Memory B cell (primary cell): ENCODE data around the gene RPS6KC1.
"Not testable (repeated sequence)": the region's sequence is repeated elsewhere in the genome, so short reads cannot be mapped to it uniquely, and the experiment has no call there.

ENCODE experiments used
- ATAC-seq: fragments of 150-1000 bp; cut with Tn5 transposase; 2 replicates; pipeline ENCODE4 v1.10.0; 2021; ENCODE audit warnings: low read depth, mild to moderate bottlenecking, moderate library complexity
- DNase-seq, 2 donors: peaks; one replicate each; pipeline ENCODE4 v3.0.0; 2022; ENCODE audit warnings: low spot score in 2 of 2
- H3K27ac Mint-ChIP-seq: one replicate; pipeline ENCODE4 v1.8.0; 2022; ENCODE audit warnings: mild to moderate bottlenecking, moderate library complexity, mixed read lengths
- H3K27me3 Mint-ChIP-seq: one replicate; pipeline ENCODE4 v1.8.0; 2022; ENCODE audit warnings: mixed read lengths
- H3K36me3 Mint-ChIP-seq: one replicate; pipeline ENCODE4 v1.8.0; 2022; ENCODE audit warnings: mild to moderate bottlenecking, mixed read lengths
- H3K4me1 Mint-ChIP-seq: one replicate; pipeline ENCODE4 v1.8.0; 2022; ENCODE audit warnings: mixed read lengths
- H3K4me3 Mint-ChIP-seq: one replicate; pipeline ENCODE4 v1.8.0; 2022; ENCODE audit warnings: mild to moderate bottlenecking, moderate library complexity, mixed read lengths
- H3K9me3 Mint-ChIP-seq: one replicate; pipeline ENCODE4 v1.8.0; 2022; ENCODE audit warnings: mixed read lengths

Gene RPS6KC1

GRCh38 chr1:213045321-213046226, 5.5 kb upstream of the RPS6KC1 start:
- H3K36me3 Mint-ChIP-seq, DNase-seq, H3K4me3 Mint-ChIP-seq, H3K27ac Mint-ChIP-seq, H3K27me3 Mint-ChIP-seq, H3K9me3 Mint-ChIP-seq, H3K4me1 Mint-ChIP-seq, ATAC-seq: not testable (repeated sequence)

- ATAC-seq, result no peak
- Mint-ChIP-seq H3K4me1 (peaks cover 15% of the 10 kb centered on the region), H3K27ac (no peak overlapping the region), H3K36me3 (peaks cover 8% of the 10 kb centered on the region), H3K4me3 (no peak overlapping the region), H3K9me3 (peaks cover 4% of the 10 kb centered on the region), H3K27me3 (peaks cover 3% of the 10 kb centered on the region)
- no peak for DNase-seq
Measured at GRCh38 chr1:213049232-213049631, 1.8 kb upstream of the RPS6KC1 start.

DNA sequence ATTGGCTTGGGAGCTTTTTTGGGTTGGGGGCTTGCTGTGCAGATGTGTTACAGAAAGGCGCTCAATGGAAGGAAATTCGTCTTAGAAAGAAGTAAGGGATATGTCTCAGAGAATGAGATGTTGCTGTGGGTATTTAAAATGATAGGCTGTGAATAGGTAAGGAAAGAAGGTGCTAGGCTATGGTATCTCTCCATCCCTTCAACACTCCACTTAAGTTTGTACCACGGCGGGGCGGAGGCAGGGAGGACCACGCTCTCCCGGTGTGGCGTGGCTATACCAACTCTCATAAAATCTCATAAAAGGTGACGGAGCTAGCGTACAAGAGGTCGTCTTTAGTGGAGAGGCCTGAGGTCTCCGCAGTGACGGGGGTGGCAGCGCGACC, 305 bp upstream of the RPS6KC1 start:
- Mint-ChIP-seq H3K36me3 (peaks cover 8% of the 10 kb centered on the region), H3K4me3 (peak overlapping the region; percentile 96), H3K9me3 (peaks cover 4% of the 10 kb centered on the region), H3K4me1 (peaks cover 15% of the 10 kb centered on the region), H3K27me3 (peaks cover 3% of the 10 kb centered on the region), H3K27ac (peak overlapping the region; percentile 88)
- ATAC-seq (peak; percentile 35), DNase-seq (no peak)

DNA sequence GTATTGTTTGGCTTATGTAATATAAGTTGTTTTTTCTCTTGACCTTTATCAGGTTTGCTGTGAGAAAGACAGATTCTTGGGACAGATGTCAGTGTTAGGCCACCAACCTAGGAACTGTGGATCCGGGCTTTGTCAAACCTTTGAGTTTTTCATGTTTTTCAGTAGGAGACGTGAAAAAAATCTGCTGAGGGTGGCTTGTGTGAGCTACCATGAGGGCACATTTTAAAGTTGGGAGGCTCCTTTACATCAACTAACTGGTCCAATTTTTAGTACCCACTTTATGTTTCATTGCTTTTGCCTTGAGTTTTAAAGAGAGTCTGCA, 801 bp downstream of the RPS6KC1 start:
- DNase-seq, result no peak
- peaks cover 2% of the 10 kb centered on the region for H3K27me3 Mint-ChIP-seq
- peaks cover 18% of the 10 kb centered on the region for H3K4me1 Mint-ChIP-seq
- H3K36me3 Mint-ChIP-seq, result peaks cover 8% of the 10 kb centered on the region
- H3K4me3 Mint-ChIP-seq, result peak overlapping the region; percentile 96
- no peak for ATAC-seq
- H3K9me3 Mint-ChIP-seq, result peaks cover 4% of the 10 kb centered on the region
- H3K27ac Mint-ChIP-seq, result peak overlapping the region; percentile 88

DNA sequence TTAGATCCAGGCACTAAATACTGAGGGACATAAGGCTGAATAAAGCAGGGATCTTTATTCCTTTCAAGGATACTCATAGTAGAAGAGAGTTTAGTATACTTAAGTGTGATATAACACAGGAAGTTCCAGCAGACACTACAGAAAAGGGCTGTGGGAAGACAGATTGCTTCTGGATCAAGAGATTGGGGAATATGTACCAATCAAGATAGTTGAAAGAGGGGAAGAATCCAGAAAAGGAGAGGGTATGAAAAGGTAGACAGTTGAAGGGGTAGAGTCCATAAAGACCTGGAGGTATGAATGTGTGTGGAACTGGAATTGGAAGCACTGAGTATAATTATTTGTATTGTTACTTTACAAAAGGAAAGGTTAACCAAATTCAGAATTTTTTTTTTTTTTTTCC, 2.4 kb downstream of the RPS6KC1 start:
- Mint-ChIP-seq H3K4me1 (peaks cover 22% of the 10 kb centered on the region), H3K9me3 (peaks cover 4% of the 10 kb centered on the region), H3K36me3 (peaks cover 6% of the 10 kb centered on the region), H3K27ac (no peak overlapping the region), H3K27me3 (no peaks in the 10 kb centered on the region), H3K4me3 (no peak overlapping the region)
- ATAC-seq, result no peak
- no peak for DNase-seq

DNA sequence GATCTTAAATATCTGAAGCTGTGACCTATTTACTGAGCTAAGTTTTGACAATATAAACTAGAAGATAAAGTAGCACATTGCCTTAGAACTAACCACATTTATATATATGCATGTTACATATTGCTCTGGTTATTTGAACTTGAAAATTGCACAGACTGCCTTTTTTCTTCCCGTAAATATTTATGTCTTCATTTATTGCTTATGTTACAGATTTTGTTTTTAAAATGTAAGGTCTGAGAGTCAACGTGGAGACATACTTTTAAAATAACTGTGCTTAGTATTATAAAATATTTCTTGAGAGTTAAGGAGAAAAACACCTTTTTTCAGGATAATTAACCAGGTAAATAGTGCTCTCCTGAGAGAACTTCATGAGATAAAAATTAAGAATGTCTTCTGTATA, 3.1 kb downstream of the RPS6KC1 start:
- H3K27me3 Mint-ChIP-seq, result no peaks in the 10 kb centered on the region
- peaks cover 6% of the 10 kb centered on the region for H3K36me3 Mint-ChIP-seq
- no peak for ATAC-seq
- peaks cover 22% of the 10 kb centered on the region for H3K4me1 Mint-ChIP-seq
- H3K9me3 Mint-ChIP-seq, result peaks cover 4% of the 10 kb centered on the region
- DNase-seq, result no peak
- H3K4me3 Mint-ChIP-seq, result no peak overlapping the region
- no peak overlapping the region for H3K27ac Mint-ChIP-seq

DNA sequence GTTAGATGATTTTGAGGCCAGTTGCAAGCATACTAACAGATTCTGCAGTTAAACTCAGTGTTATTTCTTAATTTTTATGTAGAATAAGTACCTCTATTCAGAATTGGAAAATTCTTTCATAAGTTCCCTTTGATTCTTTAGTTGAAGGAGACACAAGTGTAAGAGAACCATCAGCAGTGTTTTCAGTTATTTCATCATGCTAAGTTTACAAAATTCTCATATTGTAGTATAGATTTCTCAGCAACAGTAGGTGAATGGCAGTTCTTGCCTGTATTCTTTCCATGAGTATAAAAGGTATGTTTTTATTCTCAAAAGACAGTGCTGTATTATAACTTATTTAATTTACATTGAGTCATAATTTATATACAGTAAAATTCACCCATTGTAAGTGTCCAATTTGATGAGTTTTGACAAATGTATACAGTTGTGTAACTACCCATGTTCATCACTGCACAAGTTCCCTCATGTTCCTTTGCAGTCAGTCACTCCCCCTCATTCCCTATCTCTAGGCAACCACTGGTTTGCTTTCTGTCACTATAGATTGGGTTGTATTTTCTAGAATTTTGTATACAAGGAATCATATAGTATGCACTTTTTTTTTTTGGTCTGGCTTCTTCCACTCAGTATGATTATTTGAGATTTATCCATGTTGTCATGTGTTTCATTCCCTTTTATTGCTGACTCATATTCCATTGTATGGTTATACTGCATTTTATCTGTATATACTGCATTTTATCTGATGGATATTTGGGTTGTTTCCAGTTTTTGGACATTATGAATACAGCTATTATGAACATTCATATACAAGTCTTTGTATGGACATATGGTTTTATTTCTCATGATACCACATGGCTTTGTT, 3.9 kb downstream of the RPS6KC1 start:
- Mint-ChIP-seq H3K4me1 (peaks cover 22% of the 10 kb centered on the region), H3K36me3 (peaks cover 8% of the 10 kb centered on the region), H3K27ac (no peak overlapping the region), H3K27me3 (no peaks in the 10 kb centered on the region), H3K4me3 (no peak overlapping the region), H3K9me3 (peaks cover 4% of the 10 kb centered on the region)
- DNase-seq (no peak), ATAC-seq (no peak)

DNA sequence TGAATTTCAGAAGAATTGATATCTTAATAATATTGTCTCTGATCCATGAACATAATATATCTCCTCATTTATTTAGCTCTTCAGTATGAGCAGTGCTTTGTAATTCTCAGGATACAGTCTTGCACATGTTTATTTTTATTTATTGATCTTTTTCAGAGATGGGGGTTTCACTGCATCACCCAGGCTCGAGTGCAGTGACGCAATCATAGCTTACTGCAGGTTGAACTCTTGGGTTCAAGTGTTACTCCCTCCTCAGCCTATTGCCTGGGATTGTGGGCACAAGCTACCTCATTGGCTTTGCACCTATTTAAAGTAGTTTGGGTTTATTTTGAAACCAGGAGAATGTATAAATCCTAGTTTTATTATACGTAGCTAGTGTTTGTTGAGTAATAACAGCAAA, 4.7 kb downstream of the RPS6KC1 start:
- H3K4me3 Mint-ChIP-seq, result no peak overlapping the region
- H3K27ac Mint-ChIP-seq, result no peak overlapping the region

DNA sequence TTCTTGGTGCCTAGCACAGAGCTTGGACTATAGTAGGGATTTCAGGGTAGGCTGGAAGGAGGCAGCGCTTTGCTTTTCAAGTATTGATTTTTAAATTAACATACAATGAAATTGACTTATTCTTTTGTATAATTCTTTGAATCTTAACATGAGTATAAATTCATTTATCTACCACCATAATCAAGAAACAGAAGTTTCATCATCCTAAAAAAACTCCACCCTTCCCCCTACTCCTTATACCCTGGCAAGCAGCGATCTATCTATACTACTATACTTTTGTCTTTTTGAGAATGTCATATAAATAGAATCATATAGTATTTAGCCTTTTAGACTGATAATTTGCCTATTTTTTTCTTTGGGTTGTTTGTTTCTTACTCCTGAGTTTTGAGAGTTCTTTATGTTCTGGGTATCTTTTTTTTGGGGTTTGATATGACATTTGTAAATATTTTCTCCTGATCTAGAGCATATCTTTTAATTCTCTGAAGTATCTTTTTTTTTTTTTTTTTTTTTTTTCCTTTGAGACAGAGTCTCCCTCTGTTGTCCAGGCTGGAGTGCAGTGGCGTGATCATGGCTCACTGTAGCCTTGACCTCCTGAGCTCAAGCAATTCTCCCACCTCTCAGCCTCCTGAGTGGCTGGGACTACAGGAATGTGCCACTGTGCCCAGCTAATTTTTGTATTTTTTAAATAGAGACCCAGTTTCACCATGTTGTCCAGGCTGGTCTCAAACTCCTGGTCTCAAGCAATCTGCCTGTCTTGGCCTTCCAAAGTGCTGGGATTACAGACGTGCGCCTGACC, 6.4 kb downstream of the RPS6KC1 start:
- H3K4me1 Mint-ChIP-seq, result peaks cover 16% of the 10 kb centered on the region
- no peak overlapping the region for H3K4me3 Mint-ChIP-seq
- ATAC-seq (no peak), DNase-seq (no peak)
- no peaks in the 10 kb centered on the region for H3K27me3 Mint-ChIP-seq
- no peaks in the 10 kb centered on the region for H3K9me3 Mint-ChIP-seq
- H3K27ac Mint-ChIP-seq, result no peak overlapping the region
- peaks cover 3% of the 10 kb centered on the region for H3K36me3 Mint-ChIP-seq

More for the DNA sequence above, 4.7 kb downstream of the RPS6KC1 start:
- Mint-ChIP-seq H3K27me3 (no peaks in the 10 kb centered on the region), H3K36me3 (peaks cover 4% of the 10 kb centered on the region), H3K4me1 (peaks cover 18% of the 10 kb centered on the region), H3K9me3 (no peaks in the 10 kb centered on the region)
- DNase-seq (no peak), ATAC-seq (no peak)

GRCh38 chr1:213060836-213061235, 9.8 kb downstream of the RPS6KC1 start:
- H3K4me1 Mint-ChIP-seq, result peaks cover 16% of the 10 kb centered on the region
- H3K4me3 Mint-ChIP-seq, result no peak overlapping the region
- ATAC-seq (no peak), DNase-seq (no peak)
- no peak overlapping the region for H3K27ac Mint-ChIP-seq
- H3K36me3 Mint-ChIP-seq, result peaks cover 2% of the 10 kb centered on the region
- H3K27me3 Mint-ChIP-seq, result no peaks in the 10 kb centered on the region
- no peaks in the 10 kb centered on the region for H3K9me3 Mint-ChIP-seq

DNA sequence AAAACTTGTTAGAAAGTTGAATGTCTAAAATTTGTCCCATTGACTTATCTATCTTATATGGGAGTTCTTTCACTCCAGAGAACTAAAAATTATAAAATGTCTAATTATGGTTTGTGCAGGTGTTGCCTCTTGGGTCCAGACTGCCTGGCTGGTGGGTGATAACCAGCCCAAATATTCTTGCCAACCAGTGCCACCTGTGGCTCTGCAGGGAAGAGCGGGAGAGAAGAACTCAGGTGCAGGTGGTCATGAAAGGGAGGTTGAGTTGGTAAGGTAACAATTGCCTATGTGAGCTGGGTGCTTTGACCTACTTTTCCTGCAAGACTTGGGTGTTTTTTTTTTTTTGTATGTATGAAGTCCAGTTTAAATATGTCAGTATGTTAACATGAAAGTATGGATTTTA, 10.2 kb downstream of the RPS6KC1 start:
- Mint-ChIP-seq H3K36me3 (peaks cover 2% of the 10 kb centered on the region), H3K4me1 (peaks cover 19% of the 10 kb centered on the region), H3K27me3 (no peaks in the 10 kb centered on the region), H3K4me3 (no peak overlapping the region), H3K9me3 (no peaks in the 10 kb centered on the region), H3K27ac (no peak overlapping the region)
- no peak for DNase-seq
- no peak for ATAC-seq

- H3K36me3 Mint-ChIP-seq, result no peaks in the 10 kb centered on the region
- peak overlapping the region; percentile 8 for H3K27ac Mint-ChIP-seq
- H3K9me3 Mint-ChIP-seq, result no peaks in the 10 kb centered on the region
- no peaks in the 10 kb centered on the region for H3K27me3 Mint-ChIP-seq
- H3K4me1 Mint-ChIP-seq, result peaks cover 14% of the 10 kb centered on the region
- H3K4me3 Mint-ChIP-seq, result no peak overlapping the region
- no peak for DNase-seq
- ATAC-seq, result peak; percentile 49
Measured at GRCh38 chr1:213065800-213066199, 14.8 kb downstream of the RPS6KC1 start.

- no peak for ATAC-seq
- no peak for DNase-seq
- H3K9me3 Mint-ChIP-seq, result no peaks in the 10 kb centered on the region
- H3K4me3 Mint-ChIP-seq, result no peak overlapping the region
- H3K4me1 Mint-ChIP-seq, result peaks cover 11% of the 10 kb centered on the region
- H3K36me3 Mint-ChIP-seq, result no peaks in the 10 kb centered on the region
- H3K27ac Mint-ChIP-seq, result peak overlapping the region; percentile 8
- no peaks in the 10 kb centered on the region for H3K27me3 Mint-ChIP-seq
Measured at GRCh38 chr1:213066363-213066762, 15.3 kb downstream of the RPS6KC1 start.

DNA sequence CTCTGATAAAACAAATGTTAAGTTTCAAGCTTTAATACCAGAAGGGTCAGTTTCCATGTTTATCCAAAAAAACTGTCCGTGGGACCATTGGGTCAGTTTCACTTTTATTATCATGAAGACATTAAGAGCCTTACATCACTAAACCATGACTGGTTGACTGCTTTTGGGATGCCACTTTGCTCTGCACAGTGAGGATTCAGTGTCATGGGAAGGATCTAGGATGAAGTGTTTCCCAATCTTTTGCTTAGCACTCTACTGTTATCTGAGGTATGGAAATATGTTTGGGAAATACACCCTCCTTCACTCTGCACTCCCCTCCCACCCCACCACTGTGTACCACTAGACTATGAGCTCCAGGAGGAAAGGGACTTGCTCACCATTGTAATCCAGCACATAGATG, 16.3 kb downstream of the RPS6KC1 start:
- ATAC-seq (no peak), DNase-seq (no peak)
- Mint-ChIP-seq H3K27ac (peak overlapping the region; percentile 8), H3K27me3 (no peaks in the 10 kb centered on the region), H3K9me3 (no peaks in the 10 kb centered on the region), H3K36me3 (no peaks in the 10 kb centered on the region), H3K4me1 (peaks cover 11% of the 10 kb centered on the region), H3K4me3 (no peak overlapping the region)
